GM21360 (cell line): Measurements from ENCODE around the gene SGK1.
"Not testable (repeated sequence)": the region's sequence is repeated elsewhere in the genome, so short reads cannot be mapped to it uniquely, and the experiment has no call there.

Experiments
- ATAC-seq: cut with Tn5 transposase; IDR thresholded peaks from one replicate; pipeline ENCODE4 v1.9.1; 2021; ENCODE audit warnings: mild to moderate bottlenecking, moderate library complexity; ENCODE audit not compliant: unreplicated experiment

Gene SGK1

GRCh38 chr6:134307870-134308269 lies 10.0 kb downstream of the SGK1 start:
- no peak for ATAC-seq

GRCh38 chr6:134307075-134307474 lies 10.8 kb downstream of the SGK1 start:
- no peak for ATAC-seq

DNA sequence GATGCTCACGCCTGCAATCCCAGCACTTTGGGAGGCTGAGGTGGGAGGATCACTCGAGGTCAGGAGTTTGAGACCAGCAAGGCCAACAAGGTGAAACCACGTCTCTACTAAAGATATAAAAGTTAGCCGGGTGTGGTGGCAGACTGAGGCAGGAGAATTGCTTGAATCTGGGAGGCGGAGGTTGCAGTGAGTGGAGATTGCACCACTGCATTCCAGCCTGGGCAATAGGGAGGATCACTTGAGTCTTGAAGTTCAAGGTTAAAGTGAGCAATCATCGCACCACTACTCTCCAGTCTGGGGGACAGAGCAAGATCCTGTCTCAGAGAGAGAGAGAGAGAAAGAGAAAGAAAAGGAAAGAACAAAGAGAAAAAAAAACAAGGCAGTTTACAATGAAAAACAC lies 13.5 kb downstream of the SGK1 start:
- not testable (repeated sequence) for ATAC-seq

DNA sequence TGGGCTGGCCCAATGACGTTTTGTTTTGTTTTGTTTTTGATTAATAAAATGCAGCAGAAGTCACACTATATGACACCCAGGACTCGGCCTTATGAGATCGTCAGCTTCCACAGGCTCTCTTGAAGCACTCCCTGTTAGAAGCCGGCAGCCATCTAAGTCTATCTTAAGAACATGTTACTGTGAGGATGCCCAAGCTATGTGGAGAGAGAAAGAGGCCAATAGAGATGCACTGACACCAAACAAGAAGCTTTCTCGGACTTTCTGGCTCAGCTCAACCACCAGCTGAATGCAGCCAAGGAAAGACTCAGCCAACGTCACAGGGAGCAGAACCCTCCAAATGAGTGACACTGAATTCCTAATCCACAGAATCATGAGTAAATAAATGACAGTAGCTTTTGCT lies 14.0 kb downstream of the SGK1 start:
- no peak for ATAC-seq

DNA sequence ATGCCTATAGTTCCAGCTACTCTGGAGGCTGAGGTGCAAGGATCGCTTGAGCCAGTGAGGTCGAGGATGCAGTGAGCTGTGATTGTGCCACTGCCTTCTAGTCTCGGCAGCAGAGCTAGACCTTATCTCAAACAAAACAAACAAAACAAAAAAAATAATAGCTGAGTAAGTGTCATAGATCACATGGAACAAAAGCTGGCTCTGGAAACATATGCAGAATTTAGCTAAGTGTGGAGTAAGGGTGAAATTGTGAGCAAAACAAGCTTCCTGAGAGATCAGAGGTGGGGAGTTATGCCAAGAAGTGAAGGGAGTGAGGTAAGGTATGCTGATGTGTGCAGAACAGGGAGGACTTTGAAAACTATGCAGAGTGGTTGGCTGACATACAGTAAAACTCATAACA lies 18.7 kb downstream of the SGK1 start:
- no peak for ATAC-seq

- ATAC-seq, result no peak
Measured at GRCh38 chr6:134296762-134297161, 21.1 kb downstream of the SGK1 start.

DNA sequence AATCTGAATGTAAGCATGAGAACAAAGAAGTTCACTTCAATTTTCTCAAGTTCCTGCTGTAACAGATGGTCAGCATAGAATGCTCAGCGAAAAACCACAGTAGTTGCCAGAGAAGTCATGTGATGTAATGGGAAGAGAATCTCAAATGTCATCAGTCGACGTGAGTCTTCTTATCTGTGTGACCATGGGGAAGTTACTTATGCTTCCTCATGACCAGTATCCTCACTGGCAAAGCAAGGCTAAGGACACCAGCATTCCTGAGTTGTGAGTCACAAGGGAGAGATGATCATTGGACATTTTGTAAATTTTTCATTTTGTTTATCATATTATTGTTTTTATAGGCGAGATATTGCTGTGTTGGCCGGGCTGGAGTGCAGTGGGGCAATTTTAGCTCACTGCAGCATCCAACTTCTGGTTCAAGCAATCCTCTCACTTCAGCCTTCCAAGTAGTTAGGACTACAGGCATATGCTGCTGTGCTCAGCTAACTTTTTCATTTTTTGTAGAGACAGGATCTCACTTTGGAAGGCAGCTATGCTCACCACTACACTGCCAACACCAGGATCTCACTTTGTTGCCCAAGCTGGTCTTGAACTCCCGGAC lies 21.9 kb downstream of the SGK1 start:
- ATAC-seq, result no peak

- no peak for ATAC-seq
Measured at GRCh38 chr6:134293659-134294161, 24.2 kb downstream of the SGK1 start.

- no peak for ATAC-seq
Measured at GRCh38 chr6:134291156-134291555, 26.8 kb downstream of the SGK1 start.

- no peak for ATAC-seq
Measured at GRCh38 chr6:134289204-134289575, 28.7 kb downstream of the SGK1 start.

GRCh38 chr6:134288538-134289203 lies 29.2 kb downstream of the SGK1 start:
- peak; percentile 67 for ATAC-seq

DNA sequence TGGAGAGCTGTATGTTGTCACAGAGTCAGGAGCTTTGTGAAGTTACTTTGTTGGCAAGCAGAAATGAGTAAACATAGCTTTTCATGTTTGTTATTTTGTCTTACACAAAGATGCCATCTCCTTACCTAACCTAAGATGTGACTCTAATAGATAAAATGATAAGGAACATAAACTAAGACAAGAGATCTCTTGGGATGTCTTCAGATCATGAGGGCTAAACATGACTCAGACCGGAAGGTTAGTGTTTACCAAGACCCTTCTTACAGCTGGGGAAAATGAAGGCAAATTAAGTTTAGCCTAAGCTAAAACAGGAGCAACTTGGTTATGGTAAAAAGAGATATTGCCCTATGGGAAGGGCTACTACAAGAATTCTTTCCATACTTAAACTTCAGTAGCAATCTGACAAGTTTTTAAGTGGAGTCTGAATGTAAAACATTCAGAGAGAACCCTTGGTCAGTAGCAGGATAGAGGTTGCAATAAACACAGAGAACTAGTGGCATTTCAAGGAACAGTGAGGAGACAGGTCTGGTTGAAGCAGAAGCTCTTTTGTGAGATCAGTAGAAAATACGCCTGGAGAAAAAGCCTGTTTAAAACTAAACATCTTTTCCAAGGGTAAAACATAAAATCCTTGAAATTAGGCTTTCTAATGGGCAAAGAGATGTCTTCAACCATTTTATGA lies 29.9 kb downstream of the SGK1 start:
- peak; percentile 34 for ATAC-seq

- ATAC-seq, result no peak
Measured at GRCh38 chr6:134282816-134283215, 35.1 kb downstream of the SGK1 start.

- no peak for ATAC-seq
Measured at GRCh38 chr6:134281388-134281787, 36.5 kb downstream of the SGK1 start.

- ATAC-seq, result no peak
Measured at GRCh38 chr6:134278000-134278399, 39.9 kb downstream of the SGK1 start.

DNA sequence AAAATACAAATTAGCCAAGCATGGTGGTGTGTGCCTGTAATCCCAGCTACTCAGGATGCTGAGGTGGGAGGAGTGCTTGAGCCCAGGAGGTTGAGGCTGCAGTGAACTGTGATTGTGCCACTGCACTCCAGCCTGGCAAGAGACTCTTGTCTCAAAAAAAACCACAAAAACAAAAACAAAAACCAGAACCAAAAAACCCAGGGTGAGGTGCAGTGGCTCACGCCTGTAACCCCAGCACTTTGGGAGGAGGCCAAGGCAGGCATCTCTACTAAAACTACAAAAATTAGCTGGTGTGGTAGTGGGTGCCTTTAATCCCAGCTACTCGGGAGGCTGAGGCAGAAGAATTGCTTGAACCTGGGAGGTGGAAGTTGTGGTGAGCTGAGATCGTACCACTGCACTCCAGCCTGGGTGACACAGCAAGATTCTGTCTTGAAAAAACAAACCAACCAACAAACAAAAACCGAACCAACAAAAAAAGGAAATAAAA lies 41.0 kb downstream of the SGK1 start:
- ATAC-seq, result not testable (repeated sequence)

DNA sequence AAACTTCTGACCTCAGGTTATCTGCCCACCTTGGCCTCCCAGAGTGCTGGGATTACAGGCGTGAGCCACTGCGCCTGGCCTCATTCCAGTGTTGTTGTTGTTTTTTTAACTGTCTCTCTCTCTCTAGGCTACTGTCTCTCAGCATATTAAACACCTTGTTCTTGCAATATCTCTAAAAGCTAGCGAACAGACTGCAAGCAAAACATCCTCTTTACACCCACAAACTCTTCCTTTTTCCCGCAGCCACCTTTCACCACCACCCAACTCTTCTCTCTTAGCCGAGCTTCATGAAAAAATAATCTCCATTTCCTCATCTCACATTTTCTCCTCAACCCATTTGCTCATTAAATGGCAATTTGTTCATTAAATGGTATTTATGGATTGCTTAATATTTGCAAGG lies 45.5 kb downstream of the SGK1 start:
- no peak for ATAC-seq

GRCh38 chr6:134267917-134268361 lies 50.0 kb downstream of the SGK1 start:
- no peak for ATAC-seq

GRCh38 chr6:134266776-134267175 lies 51.1 kb downstream of the SGK1 start:
- ATAC-seq, result no peak

DNA sequence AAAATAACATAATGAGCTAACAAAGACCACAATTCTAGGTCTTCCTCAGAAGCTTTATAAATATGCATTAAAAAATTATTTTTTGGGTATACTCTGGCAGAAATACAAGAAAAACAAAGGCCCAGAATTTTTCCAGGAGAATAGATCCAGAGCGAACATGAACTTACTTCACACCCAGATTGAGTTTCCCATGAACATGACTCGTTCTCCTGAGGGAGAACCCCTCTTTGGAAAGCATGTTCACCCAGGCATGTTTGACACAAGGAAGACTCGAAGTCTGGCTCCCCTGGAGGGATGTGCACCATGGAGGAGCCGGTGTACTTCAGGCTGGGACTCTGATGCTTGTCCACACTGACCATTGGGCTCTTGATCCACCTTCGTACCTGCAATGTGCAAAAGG lies 56.1 kb downstream of the SGK1 start:
- no peak for ATAC-seq

- ATAC-seq, result no peak
Measured at GRCh38 chr6:134258849-134259306, 59.0 kb downstream of the SGK1 start.

GRCh38 chr6:134257516-134257915 lies 60.4 kb downstream of the SGK1 start:
- ATAC-seq, result no peak
